GM21381 (cell line): ENCODE measurements around the gene POLR2J.
"Not testable (repeated sequence)": the region's sequence is repeated elsewhere in the genome, so short reads cannot be mapped to it uniquely, and the experiment has no call there.

Experiments used
- ATAC-seq: cut with Tn5 transposase; IDR thresholded peaks from one replicate; pipeline ENCODE4 v1.9.1; 2021; ENCODE audit warnings: mild to moderate bottlenecking, moderate library complexity; ENCODE audit not compliant: unreplicated experiment

Gene POLR2J

GRCh38 chr7:102467581-102468477, 10.9 kb downstream of the POLR2J start:
- ATAC-seq = no peak

GRCh38 chr7:102466097-102466496, 12.6 kb downstream of the POLR2J start:
- no peak for ATAC-seq

GRCh38 chr7:102464577-102465280, 14.0 kb downstream of the POLR2J start, which contains the start of the genes ALKBH4 and LRWD1:
Gene ALKBH4, minus strand, starts transcription at chr7:102464863. Its CDS starts 27 bp downstream, at chr7:102464836.
Gene LRWD1, plus strand, starts transcription at chr7:102464984. Its CDS starts 97 bp downstream, at chr7:102465081.
- peak; percentile 95 for ATAC-seq

- no peak for ATAC-seq
These were observed 14.7 kb downstream of the POLR2J start for GRCh38 chr7:102463841-102464576.

- ATAC-seq = no peak
These were observed 18.3 kb downstream of the POLR2J start for GRCh38 chr7:102460467-102460866.

GRCh38 chr7:102459221-102459844, 19.4 kb downstream of the POLR2J start:
- ATAC-seq = no peak

- no peak for ATAC-seq
These were observed 21.3 kb downstream of the POLR2J start for GRCh38 chr7:102457352-102457924.

GRCh38 chr7:102456327-102456726, 22.4 kb downstream of the POLR2J start:
- ATAC-seq = no peak

- no peak for ATAC-seq
These were observed 23.1 kb downstream of the POLR2J start for GRCh38 chr7:102455596-102455995.

GRCh38 chr7:102454932-102455331, 23.8 kb downstream of the POLR2J start:
- ATAC-seq = not testable (repeated sequence)

GRCh38 chr7:102454468-102454867, 24.3 kb downstream of the POLR2J start:
- no peak for ATAC-seq

- ATAC-seq = no peak
These were observed 25.4 kb downstream of the POLR2J start for GRCh38 chr7:102453319-102453718.

GRCh38 chr7:102452451-102452850, 26.3 kb downstream of the POLR2J start:
- ATAC-seq = no peak

GRCh38 chr7:102451371-102452054, 27.2 kb downstream of the POLR2J start:
- ATAC-seq = no peak

GRCh38 chr7:102450242-102450641, 28.5 kb downstream of the POLR2J start:
- ATAC-seq = peak; percentile 49

GRCh38 chr7:102449136-102449535, 29.6 kb downstream of the POLR2J start:
- no peak for ATAC-seq

- no peak for ATAC-seq
These were observed 31.4 kb downstream of the POLR2J start for GRCh38 chr7:102447311-102447710.

GRCh38 chr7:102446387-102447156, 32.1 kb downstream of the POLR2J start:
- no peak for ATAC-seq

- no peak for ATAC-seq
These were observed 33.0 kb downstream of the POLR2J start for GRCh38 chr7:102445674-102446071.
